Activated CD8-positive, alpha-beta T cell treated with anti-CD3 and anti-CD28 coated beads, Interleukin-2, amount 10 ng/mL, durations not matched to agents 7 days and 5 days (primary cell): ENCODE data around the gene ADGRL4. TPM values are rescaled to one million over a fixed set of nuclear protein-coding genes. Genes with fewer than 3 reads are reported as not detected.
"Not testable (repeated sequence)": the region's sequence is repeated elsewhere in the genome, so short reads cannot be mapped to it uniquely, and the experiment has no call there.

Experiments used
- ATAC-seq: fragments of 150-1000 bp; cut with Tn5 transposase; one replicate; pipeline ENCODE4 v1.10.0; 2021; ENCODE audit warnings: moderate library complexity
- CTCF ChIA-PET: fragments of 350-600 bp; sonication (Branson Sonifier 250); formaldehyde crosslinking; loops from one replicate; lab custom pipeline; 2021; ENCODE audit warnings: antibody characterized with exemption; lab: Charles Lee
- POLR2A ChIA-PET: fragments of 350-600 bp; sonication (Branson Sonifier 250); formaldehyde crosslinking; loops from one replicate; lab custom pipeline; 2021; ENCODE audit warnings: antibody characterized with exemption; lab: Charles Lee
- DNase-seq: peaks from one replicate; pipeline ENCODE4 v3.0.0-alpha.2; 2020
- H3K27ac Mint-ChIP-seq: one replicate; pipeline ENCODE4 v1.8.0; 2021; ENCODE audit warnings: mild to moderate bottlenecking, mixed read lengths
- H3K27me3 Mint-ChIP-seq: one replicate; pipeline ENCODE4 v1.8.0; 2021; ENCODE audit warnings: low read depth, mixed read lengths
- H3K36me3 Mint-ChIP-seq: one replicate; pipeline ENCODE4 v1.8.0; 2021; ENCODE audit warnings: low read depth, mixed read lengths
- H3K4me1 Mint-ChIP-seq: one replicate; pipeline ENCODE4 v1.8.0; 2021; ENCODE audit warnings: low read depth, mixed read lengths
- H3K4me3 Mint-ChIP-seq: one replicate; pipeline ENCODE4 v1.8.0; 2021; ENCODE audit warnings: mild to moderate bottlenecking, mixed read lengths
- H3K9me3 Mint-ChIP-seq: one replicate; pipeline ENCODE4 v1.8.0; 2022; ENCODE audit warnings: mixed read lengths; ENCODE audit not compliant: insufficient read depth
- total RNA-seq, 2 experiments: library from RNA; stranded (reverse); gene quantifications; one replicate each; pipeline ENCODE4 v1.2.3, GENCODE V29; 2021

The ADGRL4 gene
- total RNA-seq, 2 experiments from 2014 or later: not detected

DNA sequence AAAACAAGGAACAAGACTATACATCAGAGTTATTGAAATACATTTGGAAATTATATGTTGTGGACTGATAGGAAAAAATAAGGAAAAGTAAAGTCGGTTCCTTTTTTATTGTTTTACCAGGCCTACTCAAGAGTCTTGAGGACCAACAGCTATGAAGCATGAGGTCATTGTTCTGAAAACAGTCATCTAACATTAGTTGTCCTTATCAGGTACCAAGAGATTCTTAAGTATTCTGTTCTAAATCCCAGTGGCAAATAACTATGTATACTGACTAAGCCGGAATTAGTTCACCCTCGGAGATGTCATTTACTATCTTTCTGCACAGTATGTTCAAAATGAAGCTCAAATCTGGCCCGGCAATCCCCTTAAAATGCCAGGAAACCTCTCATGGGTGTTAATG, 585 bp downstream of the ADGRL4 start:
- H3K36me3 Mint-ChIP-seq: no peaks in the 10 kb centered on the region
- no peaks in the 10 kb centered on the region for H3K4me1 Mint-ChIP-seq
- H3K27me3 Mint-ChIP-seq: no peaks in the 10 kb centered on the region
- H3K9me3 Mint-ChIP-seq: no peaks in the 10 kb centered on the region
- ChIA-PET POLR2A (no interaction called here), CTCF (no interaction called here)
- no peak overlapping the region for H3K4me3 Mint-ChIP-seq
- ATAC-seq (no peak), DNase-seq (no peak)
- H3K27ac Mint-ChIP-seq: no peak overlapping the region

DNA sequence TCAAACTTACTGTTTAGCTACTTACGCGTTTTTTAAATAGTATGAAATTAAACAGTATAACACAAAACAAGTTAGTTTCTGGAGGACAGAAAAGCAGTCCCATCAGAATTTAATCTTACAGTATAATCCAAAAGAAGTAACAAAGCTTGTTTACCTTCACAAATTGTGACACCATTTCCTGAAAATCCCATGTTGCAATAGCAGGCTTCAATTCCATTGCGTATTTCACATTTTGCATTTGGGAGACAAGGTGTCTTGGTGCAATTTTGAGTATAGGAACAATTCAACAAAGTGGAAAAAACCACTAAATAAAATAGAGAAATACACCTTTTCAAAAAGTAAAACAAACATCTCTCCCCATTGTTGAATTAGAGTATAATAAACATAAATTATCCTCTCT, 1.6 kb downstream of the ADGRL4 start:
- Mint-ChIP-seq H3K36me3 (no peaks in the 10 kb centered on the region), H3K4me1 (no peaks in the 10 kb centered on the region), H3K27me3 (no peaks in the 10 kb centered on the region), H3K4me3 (no peak overlapping the region), H3K27ac (no peak overlapping the region), H3K9me3 (no peaks in the 10 kb centered on the region)
- DNase-seq: no peak
- no peak for ATAC-seq
- ChIA-PET CTCF (no interaction called here), POLR2A (no interaction called here)

DNA sequence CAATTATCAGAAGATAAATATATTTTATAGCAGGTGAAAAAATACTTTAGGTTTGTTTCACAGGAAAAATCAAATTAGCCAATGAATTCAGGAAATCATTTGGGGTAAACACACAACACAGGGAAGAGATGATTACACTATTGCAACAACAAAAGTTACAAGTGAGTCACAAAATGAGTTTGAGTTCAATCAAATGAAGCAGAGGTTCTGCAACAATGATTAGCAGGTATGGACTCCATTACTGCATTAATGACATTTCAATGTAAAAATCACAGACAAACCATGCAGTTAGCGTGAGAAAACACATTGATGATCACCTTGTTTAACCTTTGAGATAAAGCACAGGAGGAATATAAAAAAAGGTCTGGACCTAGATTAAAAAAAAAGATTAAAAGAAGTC, 9.7 kb downstream of the ADGRL4 start:
- Mint-ChIP-seq H3K36me3 (no peaks in the 10 kb centered on the region), H3K27ac (no peak overlapping the region), H3K4me1 (no peaks in the 10 kb centered on the region), H3K9me3 (no peaks in the 10 kb centered on the region), H3K4me3 (no peak overlapping the region), H3K27me3 (no peaks in the 10 kb centered on the region)
- POLR2A ChIA-PET: no interaction called here
- no peak for ATAC-seq
- DNase-seq: no peak
- CTCF ChIA-PET: no interaction called here

DNA sequence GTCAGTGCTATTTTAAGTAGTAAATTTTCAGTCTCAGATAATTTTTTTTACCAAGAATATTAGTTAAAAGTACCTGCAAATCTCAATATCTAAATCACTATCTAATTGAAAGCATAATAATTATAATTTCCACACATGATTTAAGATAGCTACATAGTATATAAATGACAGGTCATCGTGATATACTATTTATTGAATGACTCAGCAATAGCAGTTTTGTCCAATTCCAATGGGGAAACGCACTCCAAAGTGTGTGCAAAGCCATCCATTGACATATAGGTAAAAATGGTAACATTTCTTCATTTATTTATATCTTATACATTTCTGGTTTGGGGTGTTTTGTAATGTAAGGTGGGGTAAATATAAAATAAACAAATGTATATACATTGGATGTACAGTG, 19.5 kb downstream of the ADGRL4 start:
- peaks cover 12% of the 10 kb centered on the region for H3K9me3 Mint-ChIP-seq
- no peak for DNase-seq
- H3K27ac Mint-ChIP-seq: no peak overlapping the region
- H3K27me3 Mint-ChIP-seq: no peaks in the 10 kb centered on the region
- POLR2A ChIA-PET: no interaction called here
- no peaks in the 10 kb centered on the region for H3K36me3 Mint-ChIP-seq
- no peak overlapping the region for H3K4me3 Mint-ChIP-seq
- H3K4me1 Mint-ChIP-seq: no peaks in the 10 kb centered on the region
- CTCF ChIA-PET: no interaction called here
- no peak for ATAC-seq

DNA sequence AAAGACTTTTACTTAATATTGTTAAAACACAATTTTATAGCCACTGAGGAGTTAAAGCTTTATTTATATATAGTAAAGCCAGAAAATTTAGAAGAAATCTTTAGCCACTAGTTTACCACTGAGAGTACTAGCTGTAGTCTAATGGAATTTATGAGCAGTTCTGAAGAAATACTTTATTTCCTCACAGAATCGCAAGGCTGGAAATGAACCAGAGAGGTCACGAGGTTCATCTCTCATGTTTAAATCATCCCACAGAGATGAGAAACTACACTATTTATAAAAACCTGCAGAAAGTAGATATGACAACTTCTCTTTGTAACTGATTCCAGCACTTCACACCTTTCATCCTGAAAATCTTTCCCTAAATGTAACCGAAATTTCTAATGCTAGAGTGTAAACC, 26.0 kb downstream of the ADGRL4 start:
- no peaks in the 10 kb centered on the region for H3K4me1 Mint-ChIP-seq
- ATAC-seq (no peak), DNase-seq (no peak)
- no peak overlapping the region for H3K27ac Mint-ChIP-seq
- no peak overlapping the region for H3K4me3 Mint-ChIP-seq
- no peaks in the 10 kb centered on the region for H3K36me3 Mint-ChIP-seq
- ChIA-PET POLR2A (no interaction called here), CTCF (no interaction called here)
- H3K27me3 Mint-ChIP-seq: no peaks in the 10 kb centered on the region
- peaks cover 14% of the 10 kb centered on the region for H3K9me3 Mint-ChIP-seq

DNA sequence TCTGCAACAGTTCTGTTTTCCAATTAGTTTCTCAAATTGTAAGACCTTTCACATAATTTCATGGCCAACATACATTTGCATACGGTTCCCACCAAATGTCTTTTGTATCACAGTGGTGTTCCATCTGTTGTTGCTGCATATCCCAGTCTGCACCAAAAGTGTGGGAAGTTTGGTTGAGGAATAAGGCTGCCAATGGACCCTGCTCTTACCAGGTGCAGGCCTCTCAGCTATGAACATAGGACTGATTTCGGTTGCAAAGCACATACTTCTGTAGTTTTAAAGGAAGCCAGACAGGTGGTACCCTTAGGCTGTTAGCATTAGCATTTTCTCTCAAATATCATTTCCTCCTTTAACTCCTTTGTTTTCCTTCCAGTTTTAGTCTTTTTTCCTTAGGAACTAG, 33.8 kb downstream of the ADGRL4 start:
- H3K36me3 Mint-ChIP-seq: no peaks in the 10 kb centered on the region
- no peak overlapping the region for H3K27ac Mint-ChIP-seq
- ChIA-PET POLR2A (no interaction called here), CTCF (no interaction called here)
- DNase-seq (no peak), ATAC-seq (no peak)
- no peaks in the 10 kb centered on the region for H3K9me3 Mint-ChIP-seq
- H3K4me3 Mint-ChIP-seq: no peak overlapping the region
- H3K4me1 Mint-ChIP-seq: no peaks in the 10 kb centered on the region
- H3K27me3 Mint-ChIP-seq: no peaks in the 10 kb centered on the region

DNA sequence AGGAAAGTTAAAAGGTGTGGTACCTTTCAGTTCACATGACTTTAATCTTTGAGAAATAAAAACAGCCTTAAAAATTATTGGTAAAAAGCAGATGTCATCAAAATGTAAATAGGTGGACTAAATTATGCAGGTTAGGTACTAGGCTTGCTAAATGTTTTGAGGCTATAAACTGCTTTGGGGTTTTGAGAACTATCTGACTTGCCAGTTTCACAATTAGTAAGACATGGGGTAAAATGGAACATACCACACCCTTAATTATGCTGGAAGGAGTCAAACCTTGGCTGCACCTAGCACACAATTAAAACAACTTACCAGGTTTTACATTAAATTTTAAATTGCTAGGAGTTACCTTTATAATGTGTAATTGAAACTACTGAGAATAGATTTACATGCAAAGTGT, 39.4 kb downstream of the ADGRL4 start:
- POLR2A ChIA-PET, DNase-seq, H3K27me3 Mint-ChIP-seq, H3K4me1 Mint-ChIP-seq, H3K27ac Mint-ChIP-seq, H3K36me3 Mint-ChIP-seq, H3K4me3 Mint-ChIP-seq, ATAC-seq, CTCF ChIA-PET: not testable (repeated sequence)
- H3K9me3 Mint-ChIP-seq: peaks cover 10% of the 10 kb centered on the region

DNA sequence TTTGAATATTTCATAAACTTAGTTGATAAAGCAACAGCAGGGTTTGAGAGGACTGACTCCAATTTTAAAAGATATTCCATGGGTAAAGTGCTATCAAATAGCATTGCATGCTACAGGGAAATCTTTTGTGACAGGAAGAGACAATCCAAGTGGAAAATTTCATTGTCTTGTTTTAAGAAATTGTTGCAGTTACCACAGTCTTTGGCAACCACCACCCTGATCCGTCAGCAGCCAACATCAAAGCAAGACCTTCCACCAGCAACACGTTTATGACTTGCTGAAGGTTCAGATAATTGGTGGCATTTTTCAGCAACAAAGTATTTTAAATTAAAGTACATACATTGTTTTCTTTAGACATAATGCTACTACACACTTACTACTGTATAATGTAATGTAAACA, 47.8 kb downstream of the ADGRL4 start:
- H3K27me3 Mint-ChIP-seq: no peaks in the 10 kb centered on the region
- ATAC-seq (no peak), DNase-seq (no peak)
- no peaks in the 10 kb centered on the region for H3K36me3 Mint-ChIP-seq
- ChIA-PET POLR2A (no interaction called here), CTCF (no interaction called here)
- H3K27ac Mint-ChIP-seq: no peak overlapping the region
- H3K9me3 Mint-ChIP-seq: peaks cover 4% of the 10 kb centered on the region
- no peak overlapping the region for H3K4me3 Mint-ChIP-seq
- H3K4me1 Mint-ChIP-seq: no peaks in the 10 kb centered on the region

DNA sequence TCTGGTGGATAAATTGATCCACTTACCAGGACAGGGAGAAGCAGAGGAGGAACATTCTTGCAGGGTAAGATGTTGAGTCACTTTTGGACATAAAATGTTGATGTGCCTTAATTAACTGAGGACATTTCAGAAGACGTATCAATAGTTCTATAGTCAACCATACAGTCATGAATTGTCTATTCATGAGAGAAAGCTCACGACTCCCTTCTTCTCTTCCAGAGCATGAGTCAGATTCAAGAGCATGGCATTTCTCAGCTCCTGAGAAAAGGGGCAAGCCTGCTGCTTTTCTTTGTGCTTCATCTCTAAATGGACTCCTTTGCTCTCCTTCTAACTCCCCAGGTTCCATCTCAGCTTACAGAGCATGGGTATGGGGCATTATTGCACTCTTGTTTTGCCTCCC, 55.7 kb downstream of the ADGRL4 start:
- no peaks in the 10 kb centered on the region for H3K36me3 Mint-ChIP-seq
- POLR2A ChIA-PET: no interaction called here
- no peaks in the 10 kb centered on the region for H3K9me3 Mint-ChIP-seq
- no peak for DNase-seq
- no peak overlapping the region for H3K27ac Mint-ChIP-seq
- no peak for ATAC-seq
- CTCF ChIA-PET: no interaction called here
- H3K27me3 Mint-ChIP-seq: no peaks in the 10 kb centered on the region
- H3K4me1 Mint-ChIP-seq: no peaks in the 10 kb centered on the region
- no peak overlapping the region for H3K4me3 Mint-ChIP-seq

DNA sequence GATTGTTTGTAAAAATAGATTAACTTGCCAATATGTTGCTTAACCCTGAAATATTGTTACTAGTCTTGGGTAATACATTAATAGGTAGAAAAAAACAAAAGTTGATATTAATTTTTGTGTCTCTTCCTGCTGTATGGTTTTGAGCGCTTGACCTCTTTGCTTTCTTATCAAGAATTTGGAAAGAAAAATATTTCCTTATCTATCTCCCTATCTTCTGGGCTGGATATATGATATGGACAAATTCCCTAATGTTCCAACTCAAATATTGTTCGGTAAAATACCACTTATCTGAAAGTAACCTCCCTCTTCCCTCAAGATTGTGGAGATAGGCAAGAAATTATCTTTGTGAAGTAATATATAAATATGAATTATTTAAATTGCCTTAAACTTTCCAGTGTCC, 57.3 kb downstream of the ADGRL4 start:
- POLR2A ChIA-PET: no interaction called here
- ATAC-seq (no peak), DNase-seq (no peak)
- H3K9me3 Mint-ChIP-seq: no peaks in the 10 kb centered on the region
- no peaks in the 10 kb centered on the region for H3K27me3 Mint-ChIP-seq
- no peaks in the 10 kb centered on the region for H3K36me3 Mint-ChIP-seq
- H3K4me1 Mint-ChIP-seq: no peaks in the 10 kb centered on the region
- H3K4me3 Mint-ChIP-seq: no peak overlapping the region
- CTCF ChIA-PET: interaction anchor here (1.4 kb wide), 1 partner anchor 13 kb away, joined by 4 read pairs; no protein-coding TSS in a partner anchor
- no peak overlapping the region for H3K27ac Mint-ChIP-seq

DNA sequence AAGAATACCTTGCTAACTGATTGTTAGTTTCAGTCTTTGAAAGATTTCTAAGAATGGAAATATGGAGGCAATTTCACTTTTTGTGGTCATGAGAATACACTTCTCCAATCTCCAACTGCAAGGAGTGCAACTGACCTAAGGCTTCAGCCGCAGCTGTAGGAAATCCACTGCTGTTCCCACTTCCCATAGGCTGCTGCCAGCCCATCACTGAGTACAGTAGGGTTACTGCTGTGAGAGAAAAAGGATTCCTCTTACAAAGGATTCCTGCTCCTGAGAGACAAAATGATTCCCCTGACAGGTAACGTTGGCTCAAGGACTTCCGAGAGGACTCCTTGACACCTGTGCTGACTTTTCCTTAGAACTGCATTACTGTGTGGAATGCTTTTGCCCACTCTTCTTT, 87.4 kb downstream of the ADGRL4 start:
- Mint-ChIP-seq H3K27ac (no peak overlapping the region), H3K27me3 (no peaks in the 10 kb centered on the region), H3K4me1 (no peaks in the 10 kb centered on the region), H3K9me3 (no peaks in the 10 kb centered on the region), H3K36me3 (no peaks in the 10 kb centered on the region), H3K4me3 (no peak overlapping the region)
- ChIA-PET CTCF (no interaction called here), POLR2A (no interaction called here)
- ATAC-seq (no peak), DNase-seq (no peak)

DNA sequence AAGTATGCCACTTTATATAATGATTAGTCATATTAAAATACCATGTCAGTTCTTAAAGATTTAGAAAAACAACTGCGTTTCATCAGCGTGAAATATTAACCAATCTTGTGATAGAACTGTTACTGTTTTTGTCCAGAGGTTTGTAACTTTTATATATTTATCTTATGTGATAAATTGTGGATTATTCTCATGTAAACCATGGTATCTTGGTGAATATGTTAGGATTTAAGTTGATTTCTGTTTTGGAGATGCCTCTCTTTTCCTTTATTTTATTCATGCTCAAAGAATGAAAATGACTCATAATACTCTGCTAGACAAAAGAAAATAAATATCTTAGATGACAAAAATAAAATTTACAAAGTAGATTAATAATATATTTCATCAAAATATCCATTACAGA, 88.4 kb downstream of the ADGRL4 start:
- ChIA-PET POLR2A (no interaction called here), CTCF (no interaction called here)
- no peak for DNase-seq
- no peaks in the 10 kb centered on the region for H3K36me3 Mint-ChIP-seq
- H3K4me1 Mint-ChIP-seq: no peaks in the 10 kb centered on the region
- no peak for ATAC-seq
- no peak overlapping the region for H3K27ac Mint-ChIP-seq
- H3K4me3 Mint-ChIP-seq: no peak overlapping the region
- no peaks in the 10 kb centered on the region for H3K9me3 Mint-ChIP-seq
- H3K27me3 Mint-ChIP-seq: no peaks in the 10 kb centered on the region

DNA sequence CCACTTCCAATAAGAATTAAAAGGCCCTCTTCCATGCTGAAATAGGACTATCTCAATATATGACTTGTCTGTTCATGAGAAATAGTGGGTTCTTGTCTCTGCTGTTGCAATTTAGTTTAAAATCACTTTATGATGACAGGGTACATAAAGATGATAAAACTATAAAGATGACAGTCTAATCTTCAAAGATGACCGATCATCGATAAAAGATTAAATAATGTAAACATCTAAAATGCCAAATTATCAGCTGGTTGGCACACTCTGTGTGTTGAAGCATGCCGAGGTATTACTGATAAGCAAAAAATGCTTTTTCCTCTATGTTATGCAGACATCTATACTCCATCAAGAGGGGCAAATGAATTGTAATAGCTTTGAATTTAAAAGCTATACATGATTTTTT, 89.5 kb downstream of the ADGRL4 start:
- H3K9me3 Mint-ChIP-seq: no peaks in the 10 kb centered on the region
- ChIA-PET POLR2A (no interaction called here), CTCF (no interaction called here)
- no peak for DNase-seq
- no peaks in the 10 kb centered on the region for H3K4me1 Mint-ChIP-seq
- ATAC-seq: no peak
- H3K27me3 Mint-ChIP-seq: no peaks in the 10 kb centered on the region
- no peaks in the 10 kb centered on the region for H3K36me3 Mint-ChIP-seq
- H3K4me3 Mint-ChIP-seq: no peak overlapping the region
- H3K27ac Mint-ChIP-seq: no peak overlapping the region
